Sigmoid colon (tissue), 4 donors: ENCODE results near the gene KCNJ10.

ENCODE experiments used
- CTCF ChIP-seq, 4 experiments: fragments of 450-650 bp in 3 of 4; fragments of 200-600 bp in 1 of 4; IDR thresholded peaks; one replicate each; pipeline ENCODE4 v1.5.1; 2016 to 2019; ENCODE audit warnings: antibody characterized with exemption in 4 of 4, mild to moderate bottlenecking in 3 of 4, moderate library complexity in 2 of 4
- EP300 ChIP-seq, 4 donors: sonication (generic); formaldehyde crosslinking; IDR thresholded peaks; one replicate each; pipeline ENCODE4 v1.6.1; 2017; ENCODE audit warnings: antibody characterized with exemption in 4 of 4
- POLR2A ChIP-seq, 2 donors: fragments of 450-650 bp; IDR thresholded peaks; one replicate each; pipeline ENCODE4 v1.6.1; 2016; ENCODE audit warnings: antibody characterized with exemption in 2 of 2, mild to moderate bottlenecking in 2 of 2, moderate library complexity in 2 of 2
- POLR2AphosphoS5 ChIP-seq, 4 donors: sonication (generic); formaldehyde crosslinking; IDR thresholded peaks; one replicate each; pipeline ENCODE4 v1.6.1; 2017; ENCODE audit warnings: antibody characterized with exemption in 4 of 4

GRCh38 chr1:160066829-160067745, 2.9 kb downstream of the KCNJ10 start:
- TF ChIP-seq POLR2AphosphoS5 (IDR thresholded peaks at IDR 0.05) (no peak), EP300 (IDR thresholded peaks at IDR 0.05) (no peak), CTCF (IDR thresholded peaks at IDR 0.05) (no peak), POLR2A (IDR thresholded peaks at IDR 0.05) (no peak)
